ENCODE results near the gene SRSF10.

SRSF10 gene

DNA sequence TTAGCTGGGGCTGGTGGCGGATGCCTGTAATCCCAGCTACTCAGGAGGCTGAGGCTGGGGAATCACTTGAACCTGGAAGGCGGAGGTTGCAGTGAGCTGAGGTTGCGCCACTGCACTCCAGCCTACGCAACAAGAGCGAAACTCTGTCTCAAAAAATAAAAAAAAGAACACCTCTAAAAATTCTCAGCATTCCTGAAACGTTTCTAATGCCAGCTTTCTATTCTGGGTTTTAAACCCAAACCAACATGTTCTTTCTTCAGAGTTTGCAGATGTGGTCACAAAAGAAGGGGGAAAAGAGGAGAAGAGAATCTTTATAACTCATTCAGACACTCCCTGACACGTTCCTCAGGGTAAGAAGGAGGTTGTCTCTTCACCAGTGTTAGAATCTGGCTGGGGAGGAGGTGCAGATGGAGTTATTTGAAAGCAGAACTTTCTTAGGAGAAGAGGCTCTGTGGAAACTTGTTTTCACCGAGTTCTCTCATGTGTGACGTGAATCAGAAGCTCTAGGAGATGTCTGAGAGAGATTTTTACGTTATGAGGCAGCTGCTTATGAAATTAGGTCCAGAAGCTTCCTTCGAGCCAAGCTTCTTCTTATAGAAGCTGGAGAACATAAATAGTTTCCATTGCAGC is 49.2 kb downstream of the SRSF10 start:
- no peak for TF ChIP-seq SPI1 (IDR thresholded peaks at IDR 0.05; ENCODE audit: borderline replicate concordance, low read depth)
- TF ChIP-seq, protein P1, sequence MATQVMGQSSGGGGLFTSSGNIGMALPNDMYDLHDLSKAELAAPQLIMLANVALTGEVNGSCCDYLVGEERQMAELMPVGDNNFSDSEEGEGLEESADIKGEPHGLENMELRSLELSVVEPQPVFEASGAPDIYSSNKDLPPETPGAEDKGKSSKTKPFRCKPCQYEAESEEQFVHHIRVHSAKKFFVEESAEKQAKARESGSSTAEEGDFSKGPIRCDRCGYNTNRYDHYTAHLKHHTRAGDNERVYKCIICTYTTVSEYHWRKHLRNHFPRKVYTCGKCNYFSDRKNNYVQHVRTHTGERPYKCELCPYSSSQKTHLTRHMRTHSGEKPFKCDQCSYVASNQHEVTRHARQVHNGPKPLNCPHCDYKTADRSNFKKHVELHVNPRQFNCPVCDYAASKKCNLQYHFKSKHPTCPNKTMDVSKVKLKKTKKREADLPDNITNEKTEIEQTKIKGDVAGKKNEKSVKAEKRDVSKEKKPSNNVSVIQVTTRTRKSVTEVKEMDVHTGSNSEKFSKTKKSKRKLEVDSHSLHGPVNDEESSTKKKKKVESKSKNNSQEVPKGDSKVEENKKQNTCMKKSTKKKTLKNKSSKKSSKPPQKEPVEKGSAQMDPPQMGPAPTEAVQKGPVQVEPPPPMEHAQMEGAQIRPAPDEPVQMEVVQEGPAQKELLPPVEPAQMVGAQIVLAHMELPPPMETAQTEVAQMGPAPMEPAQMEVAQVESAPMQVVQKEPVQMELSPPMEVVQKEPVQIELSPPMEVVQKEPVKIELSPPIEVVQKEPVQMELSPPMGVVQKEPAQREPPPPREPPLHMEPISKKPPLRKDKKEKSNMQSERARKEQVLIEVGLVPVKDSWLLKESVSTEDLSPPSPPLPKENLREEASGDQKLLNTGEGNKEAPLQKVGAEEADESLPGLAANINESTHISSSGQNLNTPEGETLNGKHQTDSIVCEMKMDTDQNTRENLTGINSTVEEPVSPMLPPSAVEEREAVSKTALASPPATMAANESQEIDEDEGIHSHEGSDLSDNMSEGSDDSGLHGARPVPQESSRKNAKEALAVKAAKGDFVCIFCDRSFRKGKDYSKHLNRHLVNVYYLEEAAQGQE (IDR thresholded peaks at IDR 0.05; ENCODE audit: insufficient replicate concordance, low read depth), result no peak
- no peak for TF ChIP-seq POLR2AphosphoS5 (IDR thresholded peaks at IDR 0.05; ENCODE audit: low read depth)
- TF ChIP-seq, protein P2, sequence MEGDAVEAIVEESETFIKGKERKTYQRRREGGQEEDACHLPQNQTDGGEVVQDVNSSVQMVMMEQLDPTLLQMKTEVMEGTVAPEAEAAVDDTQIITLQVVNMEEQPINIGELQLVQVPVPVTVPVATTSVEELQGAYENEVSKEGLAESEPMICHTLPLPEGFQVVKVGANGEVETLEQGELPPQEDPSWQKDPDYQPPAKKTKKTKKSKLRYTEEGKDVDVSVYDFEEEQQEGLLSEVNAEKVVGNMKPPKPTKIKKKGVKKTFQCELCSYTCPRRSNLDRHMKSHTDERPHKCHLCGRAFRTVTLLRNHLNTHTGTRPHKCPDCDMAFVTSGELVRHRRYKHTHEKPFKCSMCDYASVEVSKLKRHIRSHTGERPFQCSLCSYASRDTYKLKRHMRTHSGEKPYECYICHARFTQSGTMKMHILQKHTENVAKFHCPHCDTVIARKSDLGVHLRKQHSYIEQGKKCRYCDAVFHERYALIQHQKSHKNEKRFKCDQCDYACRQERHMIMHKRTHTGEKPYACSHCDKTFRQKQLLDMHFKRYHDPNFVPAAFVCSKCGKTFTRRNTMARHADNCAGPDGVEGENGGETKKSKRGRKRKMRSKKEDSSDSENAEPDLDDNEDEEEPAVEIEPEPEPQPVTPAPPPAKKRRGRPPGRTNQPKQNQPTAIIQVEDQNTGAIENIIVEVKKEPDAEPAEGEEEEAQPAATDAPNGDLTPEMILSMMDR (IDR thresholded peaks at IDR 0.05; ENCODE audit: insufficient read depth, low read length), result no peak
- TF ChIP-seq GABPA (IDR thresholded peaks at IDR 0.05; ENCODE audit: low read depth), result no peak
- H3K27me3 ChIP-seq (ENCODE audit: insufficient read depth, poor library complexity, severe bottlenecking), result no peaks in the 10 kb centered on the region
- H3K27ac ChIP-seq (replicated peaks), result peak overlapping the region; percentile 44
- no peak overlapping the region for H3K4me3 ChIP-seq (replicated peaks; ENCODE audit: insufficient read depth, low read length)
- DNase-seq (ENCODE audit: low read depth in 1 of 2, low spot score in 1 of 2), result peak in 1 of 2 experiments; percentile 58

DNA sequence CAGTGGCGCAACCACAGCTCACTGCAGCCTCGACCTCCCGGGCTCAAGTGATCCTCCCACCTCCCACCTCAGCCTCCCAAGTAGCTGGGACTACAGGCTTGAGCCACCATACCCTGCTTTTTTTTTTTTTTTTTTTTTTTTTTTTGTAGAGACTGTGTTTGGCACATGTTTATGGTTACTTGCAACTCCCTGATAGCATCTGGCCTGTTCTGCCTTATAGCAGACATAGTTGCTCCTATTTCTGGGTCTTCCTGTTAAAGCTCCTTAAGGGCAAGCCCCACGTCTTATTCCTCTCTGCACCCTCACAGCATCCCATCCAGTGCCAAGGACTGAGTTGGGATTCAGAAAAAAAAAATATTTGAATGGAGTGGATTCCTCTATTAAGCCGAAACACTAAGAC is 49.9 kb downstream of the SRSF10 start:
- no peaks in the 10 kb centered on the region for H3K27me3 ChIP-seq (ENCODE audit: insufficient read depth, poor library complexity, severe bottlenecking)
- H3K27ac ChIP-seq (replicated peaks), result no peak overlapping the region
- H3K4me3 ChIP-seq (replicated peaks; ENCODE audit: insufficient read depth, low read length), result no peak overlapping the region
- DNase-seq (ENCODE audit: low read depth in 1 of 2, low spot score in 1 of 2), result no peak
- TF ChIP-seq, protein P1 (IDR thresholded peaks at IDR 0.05; ENCODE audit: insufficient replicate concordance, low read depth), result no peak
- TF ChIP-seq, protein P2 (IDR thresholded peaks at IDR 0.05; ENCODE audit: insufficient read depth, low read length), result no peak
- TF ChIP-seq SPI1 (IDR thresholded peaks at IDR 0.05; ENCODE audit: borderline replicate concordance, low read depth) (no peak), GABPA (IDR thresholded peaks at IDR 0.05; ENCODE audit: low read depth) (no peak), POLR2AphosphoS5 (IDR thresholded peaks at IDR 0.05; ENCODE audit: low read depth) (no peak)

DNA sequence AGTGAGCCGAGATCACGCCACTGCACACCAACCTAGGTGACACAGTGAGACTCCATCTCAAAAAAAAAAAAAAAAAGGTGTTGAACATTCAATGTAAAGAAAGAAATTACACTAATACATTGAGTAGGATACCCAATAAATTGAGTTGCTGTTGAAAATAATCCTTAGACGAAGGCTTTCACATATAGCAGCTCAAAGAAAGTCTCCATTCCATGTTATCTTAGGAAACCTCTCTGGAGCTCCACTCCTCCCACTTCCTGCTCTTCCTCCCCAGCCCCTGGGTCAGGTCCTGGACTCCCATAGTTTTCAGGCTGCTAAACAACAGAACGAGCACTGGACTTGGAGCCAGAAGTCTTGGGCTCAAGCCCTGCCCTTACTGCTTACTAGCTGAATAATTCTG is 51.3 kb downstream of the SRSF10 start:
- Histone ChIP-seq H3K27me3 (ENCODE audit: insufficient read depth, poor library complexity, severe bottlenecking) (no peaks in the 10 kb centered on the region), H3K27ac (replicated peaks) (no peak overlapping the region), H3K4me3 (replicated peaks; ENCODE audit: insufficient read depth, low read length) (no peak overlapping the region)
- DNase-seq (ENCODE audit: low read depth in 1 of 2, low spot score in 1 of 2), result no peak
- TF ChIP-seq POLR2AphosphoS5 (IDR thresholded peaks at IDR 0.05; ENCODE audit: low read depth), result no peak
- TF ChIP-seq, protein P1 (IDR thresholded peaks at IDR 0.05; ENCODE audit: insufficient replicate concordance, low read depth), result no peak
- TF ChIP-seq, protein P2 (IDR thresholded peaks at IDR 0.05; ENCODE audit: insufficient read depth, low read length), result no peak
- TF ChIP-seq GABPA (IDR thresholded peaks at IDR 0.05; ENCODE audit: low read depth), result no peak
- TF ChIP-seq SPI1 (IDR thresholded peaks at IDR 0.05; ENCODE audit: borderline replicate concordance, low read depth), result no peak
